Sigmoid colon (tissue), 4 donors: Measurements from ENCODE around the gene METAP1.

Experiments
- CTCF ChIP-seq, 4 experiments: fragments of 450-650 bp in 3 of 4; fragments of 200-600 bp in 1 of 4; IDR thresholded peaks; one replicate each; pipeline ENCODE4 v1.5.1; 2016 to 2019; ENCODE audit warnings: antibody characterized with exemption in 4 of 4, mild to moderate bottlenecking in 3 of 4, moderate library complexity in 2 of 4
- EP300 ChIP-seq, 4 donors: sonication (generic); formaldehyde crosslinking; IDR thresholded peaks; one replicate each; pipeline ENCODE4 v1.6.1; 2017; ENCODE audit warnings: antibody characterized with exemption in 4 of 4
- POLR2A ChIP-seq, 2 donors: fragments of 450-650 bp; IDR thresholded peaks; one replicate each; pipeline ENCODE4 v1.6.1; 2016; ENCODE audit warnings: antibody characterized with exemption in 2 of 2, mild to moderate bottlenecking in 2 of 2, moderate library complexity in 2 of 2
- POLR2AphosphoS5 ChIP-seq, 4 donors: sonication (generic); formaldehyde crosslinking; IDR thresholded peaks; one replicate each; pipeline ENCODE4 v1.6.1; 2017; ENCODE audit warnings: antibody characterized with exemption in 4 of 4

- TF ChIP-seq CTCF (IDR thresholded peaks at IDR 0.05) = no peak
- TF ChIP-seq POLR2A (IDR thresholded peaks at IDR 0.05) = no peak
- no peak for TF ChIP-seq POLR2AphosphoS5 (IDR thresholded peaks at IDR 0.05)
- TF ChIP-seq EP300 (IDR thresholded peaks at IDR 0.05) = no peak
Measured at GRCh38 chr4:99077177-99077576, 81.7 kb downstream of the METAP1 start.
